ENCODE data around the gene ST3GAL4.
"Not testable (repeated sequence)": the region's sequence is repeated elsewhere in the genome, so short reads cannot be mapped to it uniquely, and the experiment has no call there.

The ST3GAL4 gene

DNA sequence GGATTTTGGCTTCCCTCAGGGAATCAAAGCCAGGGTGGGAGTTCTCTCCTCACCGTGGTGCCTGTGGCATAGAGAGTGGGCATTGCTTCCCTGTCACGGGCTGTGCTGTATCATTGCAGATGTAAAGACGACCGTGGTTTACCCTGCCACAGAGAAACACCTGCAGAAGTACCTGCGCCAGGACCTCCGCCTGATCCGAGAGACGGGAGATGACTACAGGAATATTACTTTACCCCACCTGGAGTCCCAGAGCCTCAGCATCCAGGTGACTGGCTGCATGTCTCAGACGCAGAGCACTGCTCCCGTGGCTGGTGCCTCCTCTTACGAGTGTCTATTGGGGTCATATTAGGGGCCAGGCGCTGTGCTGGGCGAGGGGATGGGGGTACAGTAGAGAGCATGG lies 24.2 kb upstream of the ST3GAL4 start:
- no peak for DNase-seq

DNA sequence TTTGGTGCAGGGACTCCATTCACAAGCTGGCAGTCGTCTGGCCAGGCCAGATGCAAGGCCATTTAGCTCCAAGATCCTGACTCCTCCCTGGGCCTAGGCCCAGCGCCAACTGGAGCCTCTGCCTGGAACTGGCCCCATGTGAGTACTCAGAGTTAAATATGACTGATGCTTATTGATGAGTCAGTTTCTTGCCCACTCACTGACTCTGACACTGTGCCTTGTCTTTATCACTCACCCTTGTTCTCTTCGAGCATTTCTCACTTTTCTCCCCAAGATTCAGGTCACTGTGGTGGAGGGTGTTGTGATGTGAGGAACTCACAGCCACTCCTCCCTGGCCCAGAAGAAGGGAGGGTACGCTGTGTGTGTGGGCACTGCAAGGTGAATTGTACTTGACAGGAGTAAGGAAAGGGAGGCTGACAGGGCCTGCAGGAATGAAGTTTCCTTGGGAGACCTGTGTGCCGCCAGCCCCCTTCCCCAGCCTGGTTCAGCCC lies 23.2 kb upstream of the ST3GAL4 start:
- no peak for DNase-seq

DNA sequence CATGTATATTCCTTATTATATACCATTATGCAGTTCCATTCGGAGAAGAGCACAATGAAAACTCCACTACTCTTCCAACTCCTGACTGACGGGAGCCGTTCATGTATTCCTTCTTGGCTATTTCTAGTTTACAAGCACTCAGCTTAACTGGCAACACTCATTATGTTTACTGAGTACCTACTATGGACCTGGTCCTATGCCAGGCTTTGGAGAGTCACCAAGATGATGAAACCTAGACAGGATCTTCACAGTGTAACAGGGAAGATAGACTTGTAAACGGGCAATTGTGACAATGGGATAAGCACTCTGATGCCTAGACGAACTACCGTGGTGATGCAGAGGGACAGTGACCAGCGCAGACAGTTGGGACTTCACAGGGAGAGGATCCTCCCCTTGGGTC lies 22.3 kb upstream of the ST3GAL4 start:
- no peak for DNase-seq

DNA sequence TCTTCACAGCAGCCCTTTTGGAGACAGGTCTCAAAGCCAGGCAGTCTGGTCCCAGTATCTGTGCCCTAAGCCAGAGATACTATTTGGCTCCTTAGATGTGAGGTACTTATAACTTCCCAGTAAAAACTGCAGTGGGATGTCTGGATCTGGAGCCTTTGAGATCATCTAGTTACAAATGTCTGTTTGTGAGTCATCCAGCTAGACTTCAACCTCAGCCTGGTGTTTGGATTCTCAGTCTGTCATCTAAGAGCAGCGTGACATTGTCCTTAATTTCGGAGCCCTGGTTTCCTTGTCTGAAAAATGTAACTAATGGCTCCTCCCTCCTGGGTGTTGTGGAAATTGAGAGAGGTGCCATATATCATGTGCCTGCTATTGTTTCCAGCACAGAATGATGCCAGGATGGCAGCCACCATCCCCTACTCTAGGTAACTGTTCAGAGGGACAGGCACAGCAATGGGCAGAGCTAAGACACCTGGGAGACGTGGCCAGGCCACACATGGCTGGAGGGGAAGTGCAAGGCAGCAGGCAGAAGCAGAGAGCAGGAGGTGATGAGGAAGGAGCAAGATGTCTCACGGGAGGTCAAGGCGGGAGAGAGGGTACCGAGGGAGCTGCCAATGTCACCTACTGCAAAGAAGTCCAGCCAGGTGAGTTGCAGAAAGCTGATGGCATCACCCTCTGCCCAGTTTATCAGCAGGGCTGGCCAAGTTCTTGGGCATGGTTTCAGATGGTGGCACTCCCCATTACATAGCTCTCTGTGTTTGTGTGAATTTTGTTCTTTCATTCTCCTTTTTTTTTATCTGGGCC lies 20.6 kb upstream of the ST3GAL4 start:
- DNase-seq: no peak

DNA sequence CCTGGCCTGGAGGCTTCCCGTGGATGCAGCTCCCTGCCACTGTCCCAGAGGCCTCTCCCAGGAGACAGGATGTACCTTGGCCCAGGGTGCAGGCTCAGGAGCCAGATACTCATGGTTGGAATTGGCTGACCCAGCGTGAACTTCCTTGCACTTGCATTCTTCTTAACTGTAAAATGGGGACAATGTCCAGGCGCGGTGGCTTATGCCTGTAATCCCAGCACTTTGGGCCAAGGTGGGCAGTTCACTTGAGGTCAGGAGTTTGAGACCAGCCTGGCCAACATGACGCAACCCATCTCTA lies 20.1 kb upstream of the ST3GAL4 start:
- no peak for DNase-seq

DNA sequence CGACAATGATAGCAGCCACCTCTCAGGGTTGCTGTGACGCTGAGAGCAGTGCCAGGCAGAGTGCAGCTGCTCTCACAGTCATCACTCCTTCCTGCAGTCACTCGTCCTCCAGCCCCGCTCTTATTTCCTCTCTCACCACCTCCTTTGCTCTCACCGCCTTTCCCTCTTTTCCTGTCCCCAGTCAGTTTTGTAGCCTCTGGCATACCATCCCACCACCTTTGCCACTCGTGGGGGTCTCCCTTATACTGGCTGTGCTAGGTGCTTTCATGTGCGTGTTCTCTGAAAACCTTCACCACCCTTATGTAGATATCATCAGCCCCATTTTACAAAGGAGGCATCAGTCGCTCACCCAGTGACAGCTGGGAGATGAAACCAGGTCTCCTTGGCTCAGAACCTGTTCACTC lies 19.3 kb upstream of the ST3GAL4 start:
- DNase-seq: no peak

DNA sequence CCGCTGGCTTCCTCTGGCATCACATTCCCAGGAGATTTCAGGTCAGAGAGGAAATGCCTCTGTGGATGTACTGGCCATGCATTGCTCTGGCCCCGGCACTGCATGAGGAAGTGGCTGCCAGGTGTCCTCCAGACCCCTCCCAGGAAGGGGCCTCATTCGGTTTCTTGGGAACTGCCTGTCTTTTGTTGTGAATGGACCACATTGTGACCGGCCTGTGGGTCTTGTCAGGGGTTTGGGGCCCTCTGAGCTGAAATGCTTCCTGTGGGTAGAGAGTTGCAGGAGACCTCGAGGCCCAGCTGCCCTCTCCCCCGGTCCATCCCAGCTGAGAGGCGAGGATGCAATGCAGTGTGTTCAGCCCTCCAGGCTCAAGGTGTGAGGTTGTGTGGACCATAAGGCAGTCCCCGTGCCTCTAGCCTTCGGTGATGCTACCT lies 18.8 kb upstream of the ST3GAL4 start:
- DNase-seq: no peak

DNA sequence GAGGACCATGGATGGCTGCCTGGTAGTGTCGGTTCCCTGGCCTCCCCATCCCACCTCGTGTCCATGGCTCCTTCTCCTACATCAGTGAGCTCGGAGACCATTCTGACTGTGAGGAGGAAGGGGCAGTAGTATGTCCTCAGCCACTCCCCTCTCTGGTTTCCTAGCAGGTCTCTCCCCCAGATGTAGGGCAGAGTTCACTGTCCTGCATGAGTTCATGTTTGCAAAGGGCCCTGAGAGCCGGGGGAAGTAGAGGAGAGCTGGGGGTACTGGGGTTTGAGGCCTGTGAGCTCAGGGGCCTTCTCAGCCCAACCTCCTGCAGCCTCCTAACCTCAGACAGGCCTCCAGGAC lies 18.4 kb upstream of the ST3GAL4 start:
- no peak for DNase-seq

DNA sequence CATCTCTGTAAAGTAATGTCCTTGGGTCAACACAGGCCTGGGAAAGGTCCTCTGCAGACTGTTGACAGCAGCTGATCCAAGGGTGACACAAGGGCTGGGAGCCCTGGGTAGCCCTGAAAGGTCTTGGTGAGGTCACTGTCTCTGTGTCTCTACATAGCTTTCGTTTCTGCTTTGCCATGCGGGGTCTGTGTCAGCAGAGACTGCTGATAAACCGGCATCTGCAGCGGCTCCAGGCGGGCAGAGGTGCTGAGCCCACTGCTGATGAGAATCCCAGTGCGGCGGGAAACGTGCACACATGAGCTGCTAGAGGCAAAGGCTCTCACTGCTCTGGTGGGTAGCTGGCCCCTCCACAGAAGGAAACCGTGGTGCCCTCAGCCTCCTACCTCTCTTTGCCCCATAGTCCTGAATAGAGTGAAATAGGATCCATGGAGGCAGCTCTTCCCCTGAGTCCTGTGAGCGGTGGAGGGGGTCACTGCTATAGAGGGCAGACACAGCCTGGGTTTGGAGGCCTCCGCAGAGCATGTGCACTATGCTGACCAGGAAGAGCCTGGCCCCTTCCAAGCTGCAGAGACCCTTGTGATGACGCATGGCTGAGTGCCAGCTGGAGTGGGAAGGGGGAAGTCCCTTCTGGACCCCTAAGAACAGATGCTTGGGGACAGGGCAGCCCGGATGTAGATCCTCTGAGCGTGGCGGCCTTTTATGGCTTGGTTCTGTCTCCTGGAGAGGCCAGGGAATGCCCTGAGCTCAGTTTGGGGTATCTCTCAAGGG lies 17.8 kb upstream of the ST3GAL4 start:
- DNase-seq: no peak

DNA sequence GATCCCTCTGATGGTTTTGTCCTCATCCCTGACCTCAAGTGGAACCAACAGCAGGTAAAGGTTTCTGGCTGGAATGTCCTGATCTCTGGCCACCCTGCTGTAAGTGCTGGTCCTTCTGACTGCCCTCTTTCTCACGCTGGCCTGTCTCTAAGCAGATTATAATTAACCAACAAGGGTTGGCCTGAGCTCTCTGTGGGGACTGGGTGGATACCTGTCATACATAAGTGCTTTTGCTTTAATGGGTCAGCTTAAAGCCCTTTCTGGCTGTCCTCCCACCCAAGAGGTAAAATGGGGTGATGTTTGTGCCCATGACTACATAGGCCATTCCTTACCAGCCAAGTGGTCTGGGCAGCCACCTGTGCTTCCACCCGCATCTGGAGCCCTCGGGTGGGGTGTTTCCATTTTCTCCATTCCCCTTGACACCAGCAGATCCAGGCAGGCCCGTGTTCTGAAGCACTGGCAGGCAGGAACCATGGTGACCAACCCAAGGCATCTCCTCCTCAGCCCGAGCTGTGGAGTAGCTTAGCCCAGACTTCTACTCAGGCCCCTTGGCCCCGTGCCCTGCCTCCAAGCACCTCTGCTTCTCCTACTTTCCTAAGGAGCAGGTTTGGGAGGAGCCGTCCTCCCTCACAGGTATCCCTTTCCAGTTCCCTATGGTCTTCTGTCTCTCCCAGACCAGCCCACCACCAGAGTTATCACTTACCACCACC lies 17.0 kb upstream of the ST3GAL4 start:
- DNase-seq: no peak

DNA sequence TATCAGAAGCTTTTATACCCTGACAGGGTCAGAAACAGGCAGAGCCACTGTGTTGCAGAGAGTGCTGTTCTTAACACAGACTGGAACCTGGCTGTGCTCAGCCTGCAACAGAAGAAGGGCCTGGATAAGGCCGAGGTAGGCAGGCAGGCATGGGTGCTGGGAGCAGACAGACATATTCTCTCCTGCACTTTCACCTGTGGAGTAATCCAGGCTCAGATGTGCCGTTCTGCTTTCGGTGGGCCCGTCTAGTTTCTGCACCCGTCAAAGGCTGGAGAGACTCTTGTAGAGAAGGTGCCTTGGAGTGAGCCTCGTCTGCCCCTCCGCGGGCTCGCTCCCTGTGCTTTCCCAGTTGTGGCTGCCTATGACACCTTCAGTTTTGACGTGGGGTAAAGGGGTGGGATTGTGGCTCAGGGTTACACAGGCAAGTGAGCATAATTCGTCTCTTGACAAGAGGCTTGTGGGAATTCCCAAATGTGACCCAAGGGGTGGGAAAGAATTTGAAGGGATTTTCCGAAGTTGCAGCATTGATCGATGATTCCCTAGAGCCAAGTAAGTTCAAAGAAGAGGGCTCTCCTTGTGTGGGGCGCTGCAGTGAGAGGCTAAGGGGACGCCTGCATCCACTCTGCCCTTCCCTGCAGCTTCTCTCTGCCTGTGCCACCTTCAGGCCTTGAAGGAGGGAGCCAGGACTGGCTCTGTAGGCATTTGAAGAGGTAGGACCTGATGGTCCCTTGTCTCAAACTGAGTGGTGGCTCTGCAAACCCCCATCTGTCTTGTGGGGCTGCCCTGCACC lies 16.2 kb upstream of the ST3GAL4 start:
- DNase-seq: no peak

DNA sequence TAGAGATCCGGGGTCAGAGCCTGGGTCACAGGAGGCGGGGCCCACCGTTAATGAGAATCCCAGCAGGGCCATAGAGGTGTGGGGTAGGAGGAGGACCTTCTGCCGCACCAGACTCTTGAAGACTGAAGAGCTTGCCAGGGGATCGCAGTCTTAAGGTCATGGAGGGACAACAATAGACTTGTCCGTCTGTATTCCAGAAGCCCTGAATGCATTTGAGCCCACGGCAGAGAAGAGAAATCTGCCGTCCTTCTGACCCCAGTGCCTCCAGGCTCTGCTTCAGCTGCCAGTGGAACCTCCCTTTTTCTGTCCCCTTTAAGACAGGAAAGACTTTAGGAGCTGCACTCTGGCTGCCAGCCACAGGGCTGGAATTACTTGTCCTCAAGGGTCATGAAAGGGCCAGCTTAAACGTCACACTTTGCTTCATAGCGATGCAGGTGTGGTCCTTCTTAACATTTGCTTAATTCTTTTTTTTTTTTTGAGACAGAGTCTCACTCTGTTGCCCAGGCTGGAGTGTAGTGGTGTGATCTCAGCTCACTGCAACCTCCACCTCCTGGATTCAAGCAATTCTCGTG lies 15.5 kb upstream of the ST3GAL4 start:
- no peak for DNase-seq

DNA sequence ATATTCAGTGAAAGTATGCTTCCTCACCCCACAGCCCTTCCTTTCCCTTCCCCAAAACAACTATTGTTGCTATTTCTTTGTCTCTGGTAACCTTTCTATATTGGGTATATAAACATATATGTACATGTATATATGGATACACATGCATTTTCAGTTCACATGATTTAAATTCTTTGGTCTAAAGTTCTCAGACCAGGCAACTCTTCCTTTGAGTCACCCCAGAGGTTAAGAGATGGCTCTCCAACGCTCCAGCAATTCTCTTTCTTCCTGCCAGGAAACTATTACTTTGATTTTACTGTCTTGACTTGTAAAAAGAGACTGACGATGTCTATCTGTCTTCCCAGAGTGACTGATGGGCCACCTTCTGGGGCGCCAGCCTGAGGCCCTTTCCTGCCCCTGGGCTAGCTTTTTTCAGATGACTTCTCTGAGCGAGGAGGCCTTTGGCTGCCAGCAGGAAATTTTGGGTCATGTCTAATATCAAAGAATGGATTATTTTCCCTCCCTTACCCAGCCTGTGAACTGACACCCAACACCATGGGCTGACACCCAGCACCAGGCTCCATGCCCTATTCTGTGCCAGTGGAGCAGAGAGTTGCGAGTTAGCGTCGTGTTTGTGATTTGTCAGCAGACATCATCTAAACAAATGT lies 14.4 kb upstream of the ST3GAL4 start:
- no peak for DNase-seq

DNA sequence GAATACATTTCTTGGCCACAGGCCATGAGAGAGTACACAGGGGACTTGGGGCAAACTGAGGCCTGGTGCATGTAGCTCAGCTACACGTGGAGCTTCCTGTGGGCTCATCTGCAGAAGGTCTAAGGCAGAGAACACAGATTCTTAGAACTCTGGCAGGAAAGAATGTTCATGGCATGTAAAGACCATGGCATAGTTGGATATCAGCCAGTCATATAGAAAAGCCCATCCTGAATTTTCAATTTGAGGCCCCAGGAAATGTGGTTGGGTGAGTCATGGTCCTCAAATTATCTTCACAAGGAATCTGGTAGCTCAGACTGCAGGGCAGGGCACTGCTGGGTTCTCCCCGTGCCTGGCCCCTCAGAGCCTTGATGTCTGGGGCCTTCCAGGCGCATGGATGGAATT lies 13.7 kb upstream of the ST3GAL4 start:
- DNase-seq: no peak

DNA sequence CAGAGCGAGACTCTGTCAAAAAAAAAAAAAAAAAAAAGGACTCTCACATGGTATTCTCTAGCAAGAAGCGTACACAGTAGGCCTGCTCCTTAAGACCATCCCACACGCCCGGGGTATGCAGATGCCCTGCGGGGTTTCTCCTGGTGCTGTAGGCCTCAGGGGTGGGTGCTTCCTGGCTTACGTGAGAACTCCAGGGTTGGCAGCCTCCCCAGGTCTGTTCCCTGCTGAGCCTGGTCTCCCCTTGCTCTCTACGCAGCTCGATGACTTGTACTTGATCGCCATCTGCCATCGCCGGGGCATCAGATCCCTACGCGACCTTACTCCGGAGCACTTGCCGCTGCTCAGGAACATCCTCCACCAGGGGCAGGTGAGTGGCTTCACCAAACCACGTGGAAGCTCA lies 12.4 kb upstream of the ST3GAL4 start:
- DNase-seq: no peak

DNA sequence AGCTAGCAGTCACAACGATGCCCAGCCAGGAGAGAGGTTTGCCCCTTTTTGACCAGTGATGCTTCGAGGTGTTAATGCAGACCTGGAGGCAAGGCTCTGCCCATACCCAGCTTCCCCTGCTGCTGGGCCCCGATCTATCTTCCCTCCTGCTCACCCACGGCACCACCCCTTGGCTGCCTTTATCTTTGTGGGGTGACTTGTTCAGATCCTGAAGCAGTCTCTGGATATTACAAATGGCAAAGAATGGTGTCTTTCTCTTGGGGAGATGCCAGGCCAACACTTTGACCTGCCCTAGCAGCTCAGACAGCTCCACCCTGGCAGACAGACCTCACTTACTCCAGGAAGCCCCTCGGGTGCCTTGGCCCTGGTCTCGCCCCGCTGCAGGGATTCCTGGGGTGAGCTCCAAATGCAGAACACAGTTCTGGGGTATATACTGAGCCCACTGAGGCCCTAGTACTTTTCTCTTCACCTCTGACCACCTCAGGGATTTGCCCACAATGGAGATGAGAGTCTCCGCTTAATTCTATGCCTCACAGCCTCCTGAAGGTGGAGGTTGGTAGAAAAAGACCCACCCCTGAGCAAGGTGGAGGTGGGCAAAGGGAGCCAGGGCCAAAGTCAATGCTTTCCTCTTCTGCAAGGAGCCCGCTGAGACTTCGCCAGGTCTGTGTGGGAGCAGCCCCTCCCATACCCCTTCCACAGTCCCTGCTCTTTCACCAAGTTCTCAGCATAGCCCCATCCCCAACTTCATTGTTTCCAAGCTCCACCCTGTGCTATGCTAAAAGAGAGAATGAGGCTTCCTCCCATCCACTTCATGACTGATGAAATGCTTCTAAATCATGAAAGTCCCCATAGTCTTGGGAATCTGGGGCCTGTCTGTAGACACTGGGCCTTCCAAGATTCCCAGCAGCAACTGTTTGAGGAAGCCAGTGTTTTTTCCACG lies 11.1 kb upstream of the ST3GAL4 start:
- DNase-seq: no peak

DNA sequence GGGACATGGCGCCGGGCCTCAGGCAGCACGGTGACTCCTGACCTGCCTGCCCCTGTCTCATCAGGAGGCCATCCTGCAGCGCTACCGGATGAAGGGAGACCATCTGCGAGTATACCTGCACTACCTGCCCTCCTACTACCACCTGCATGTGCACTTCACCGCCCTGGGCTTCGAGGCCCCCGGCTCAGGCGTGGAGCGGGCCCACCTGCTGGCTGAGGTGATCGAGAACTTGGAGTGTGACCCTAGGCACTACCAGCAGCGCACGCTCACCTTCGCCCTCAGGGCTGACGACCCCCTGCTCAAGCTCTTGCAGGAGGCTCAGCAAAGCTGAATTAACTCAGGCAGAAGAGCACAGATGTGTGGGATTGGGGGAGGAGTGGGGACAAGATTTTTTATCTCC lies 10.2 kb upstream of the ST3GAL4 start:
- DNase-seq: no peak

DNA sequence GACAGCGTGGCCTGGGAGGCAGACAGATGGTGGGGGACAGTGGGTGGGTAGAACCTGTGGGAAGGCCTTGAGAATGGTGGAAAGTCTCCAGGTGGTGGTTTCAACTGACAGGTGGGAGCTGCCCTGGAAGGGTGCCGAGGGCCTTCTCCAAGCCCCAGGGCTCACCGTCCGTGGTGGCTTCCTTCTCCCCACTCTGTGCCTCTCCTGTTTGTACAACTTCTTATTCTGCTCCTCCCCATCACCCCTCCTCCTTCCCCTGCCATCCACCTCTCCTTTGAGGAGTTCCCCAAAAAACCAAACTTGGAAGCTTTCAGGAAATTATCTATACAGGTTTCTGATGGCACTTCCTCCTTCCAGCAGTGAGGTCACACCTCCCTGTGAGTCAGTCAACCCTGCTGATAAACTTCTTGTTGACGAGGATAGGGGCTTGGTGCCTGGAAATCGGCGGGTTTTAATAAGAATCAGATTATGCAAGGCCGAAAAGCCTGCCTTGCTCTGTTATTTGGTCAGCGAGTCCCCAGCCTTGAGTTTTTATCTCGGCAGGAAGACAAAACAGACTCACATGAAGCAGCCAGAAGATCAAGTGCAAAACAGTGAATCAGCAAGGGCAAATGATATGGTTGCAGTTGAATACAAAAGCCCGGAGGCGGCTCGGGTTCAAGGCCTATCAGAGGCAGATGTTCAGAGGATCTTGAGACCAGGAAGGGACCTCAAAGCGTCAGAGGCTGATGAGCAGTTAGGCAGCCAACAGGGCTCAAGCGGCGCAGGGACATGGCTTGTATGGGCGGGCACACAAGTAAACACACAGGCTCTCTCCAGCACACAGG lies 9.5 kb upstream of the ST3GAL4 start:
- DNase-seq: no peak

DNA sequence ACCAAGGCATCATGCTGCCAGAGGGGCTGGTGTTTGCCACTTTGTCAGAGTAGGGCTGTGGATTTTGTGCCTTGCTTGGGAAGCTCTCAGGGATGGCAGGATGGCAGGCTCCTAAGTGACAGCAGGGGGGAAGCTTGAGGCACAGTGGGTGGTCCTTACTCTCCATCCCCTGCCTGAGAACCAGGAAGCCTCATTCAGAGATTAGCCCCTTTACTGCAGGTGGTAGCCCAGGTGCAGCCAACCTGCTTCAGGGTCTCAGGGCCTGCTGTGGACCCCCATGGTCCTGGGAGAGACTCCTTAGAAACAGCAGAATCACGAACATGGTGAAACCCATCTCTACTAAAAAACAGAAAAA lies 8.9 kb upstream of the ST3GAL4 start:
- DNase-seq: no peak

DNA sequence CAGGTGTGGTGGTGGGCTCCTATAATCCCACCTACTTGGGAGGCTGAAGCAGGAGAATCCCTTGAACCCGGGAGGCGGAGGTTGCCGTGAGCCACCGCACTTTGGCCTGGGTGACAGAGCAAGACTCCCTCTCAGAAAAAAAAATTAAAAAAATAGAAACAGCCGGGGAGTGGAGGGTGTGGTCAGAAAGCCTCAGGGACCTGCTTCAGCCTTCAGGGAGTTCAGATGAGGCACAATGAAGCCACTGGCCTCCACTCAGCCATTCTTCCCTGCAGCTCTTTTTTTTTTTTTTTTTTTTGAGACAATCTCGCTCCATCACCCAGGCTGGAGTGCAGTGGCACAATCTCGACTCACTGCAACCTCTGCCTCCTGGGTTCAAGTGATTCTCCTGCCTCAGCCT lies 8.5 kb upstream of the ST3GAL4 start:
- DNase-seq: not testable (repeated sequence)

Measured in activated gamma-delta T cell (primary cell).